SK-N-SH (cell line): ENCODE data around the gene PLOD2. TPM values are rescaled to one million over a fixed set of nuclear protein-coding genes. Genes with fewer than 3 reads are reported as not detected.

Source experiments
- CTCF ChIA-PET: fragments of 300-600, 350-600 bp; formaldehyde crosslinking; extraction: SDS; loops from one replicate; lab custom pipeline; 2021; lab: Yijun Ruan, JAX
- POLR2A ChIA-PET: fragments of 350-600 bp; sonication (Branson Sonifier 250); formaldehyde crosslinking; extraction: SDS; loops from one replicate; lab custom pipeline; 2020; ENCODE audit warnings: antibody characterized with exemption, inconsistent platforms; lab: Yijun Ruan, JAX
- DNase-seq: peaks from one replicate; pipeline ENCODE4 v3.0.0; 2012
- H2AFZ ChIP-seq: fragments of 200-600 bp; sonication (generic); 2 replicates; pipeline ENCODE4 v1.8.1; 2016; ENCODE audit warnings: antibody characterized with exemption, mild to moderate bottlenecking, low read depth
- H3F3A ChIP-seq: fragments of 200-600 bp; sonication (generic); replicated peaks from 2 replicates; pipeline ENCODE3; 2016; ENCODE audit warnings: antibody characterized with exemption, mild to moderate bottlenecking; ENCODE audit not compliant: insufficient read depth
- H3K27ac ChIP-seq, 2 experiments: fragments of 200-500 bp in 1 of 2; fragments of 200-600 bp in 1 of 2; sonication (Bioruptor generic) in 1 of 2; sonication (generic), shearing (Covaris generic) in 1 of 2; 2 replicates each; pipeline versions ENCODE4 v1.5.1 to v1.6.1; 2014 to 2016; ENCODE audit warnings: low read depth in 2 of 2, inconsistent platforms in 1 of 2, low read length in 1 of 2, mild to moderate bottlenecking in 1 of 2, mixed read lengths in 1 of 2
- H3K27me3 ChIP-seq: fragments of 200-600 bp; sonication (generic), shearing (Covaris generic); 2 replicates; pipeline ENCODE4 v1.6.1; 2016; ENCODE audit warnings: mixed run types; ENCODE audit not compliant: insufficient read depth
- H3K36me3 ChIP-seq, 2 experiments: fragments of 200-500 bp in 1 of 2; fragments of 200-600 bp in 1 of 2; sonication (Bioruptor generic) in 1 of 2; sonication (generic) in 1 of 2; replicated peaks in 1 of 2; 2 replicates each; pipeline versions ENCODE3 to v1.5.1; 2014 to 2016; ENCODE audit warnings: low read length in 1 of 2, mild to moderate bottlenecking in 1 of 2; ENCODE audit not compliant: insufficient read depth in 2 of 2, control insufficient read depth in 1 of 2
- H3K4me1 ChIP-seq, 2 experiments: fragments of 200-500 bp in 1 of 2; fragments of 200-600 bp in 1 of 2; sonication (Bioruptor generic) in 1 of 2; sonication (generic), shearing (Covaris generic) in 1 of 2; 2 replicates each; pipeline versions ENCODE4 v1.5.1 to v1.6.1; 2014 to 2016; ENCODE audit warnings: low read depth in 1 of 2, low read length in 1 of 2, mixed run types in 1 of 2; ENCODE audit not compliant: insufficient read depth in 2 of 2, control insufficient read depth in 1 of 2
- H3K4me2 ChIP-seq: fragments of 200-600 bp; sonication (generic), shearing (Covaris generic); 2 replicates; pipeline ENCODE4 v1.6.1; 2017; ENCODE audit warnings: mixed run types
- H3K4me3 ChIP-seq, 2 experiments: fragments of 200-500 bp in 1 of 2; fragments of 200-600 bp in 1 of 2; sonication (Bioruptor generic) in 1 of 2; sonication (generic), shearing (Covaris generic) in 1 of 2; 2 replicates each; pipeline versions ENCODE4 v1.5.1 to v1.8.1; 2014 to 2016; ENCODE audit warnings: low read depth in 2 of 2, inconsistent platforms in 1 of 2, low read length in 1 of 2, mild to moderate bottlenecking in 1 of 2, mixed read lengths in 1 of 2, moderate library complexity in 1 of 2
- H3K79me2 ChIP-seq: fragments of 200-600 bp; sonication (generic); 2 replicates; pipeline ENCODE4 v1.8.1; 2017; ENCODE audit warnings: mild to moderate bottlenecking; ENCODE audit not compliant: insufficient read depth
- H3K9ac ChIP-seq: fragments of 200-600 bp; sonication (generic); 2 replicates; pipeline ENCODE4 v1.6.1; 2017; ENCODE audit warnings: mixed run types
- H3K9me2 ChIP-seq: fragments of 200-600 bp; sonication (generic); 2 replicates; pipeline ENCODE4 v1.6.1; 2017; ENCODE audit warnings: mixed run types
- H3K9me3 ChIP-seq: fragments of 200-600 bp; sonication (generic); 2 replicates; pipeline ENCODE4 v1.6.1; 2017; ENCODE audit warnings: mixed run types, mild to moderate bottlenecking, moderate library complexity
- H4K20me1 ChIP-seq: fragments of 200-600 bp; sonication (generic); 2 replicates; pipeline ENCODE4 v1.6.1; 2017; ENCODE audit warnings: mild to moderate bottlenecking, mixed run types; ENCODE audit not compliant: insufficient read depth
- CHD2 ChIP-seq: fragments of 150-350 bp; IDR thresholded peaks from 2 replicates; pipeline ENCODE4 v1.6.1; 2018; ENCODE audit warnings: low read length; ENCODE audit not compliant: partially characterized antibody
- ELF1 ChIP-seq: IDR thresholded peaks from 2 replicates; pipeline ENCODE4 v1.4.0; 2012
- EZH2phosphoT487 ChIP-seq: fragments of 200-600 bp; sonication (generic); IDR thresholded peaks from 2 replicates; pipeline ENCODE4 v1.6.1; 2017; ENCODE audit warnings: low read depth, mixed run types, mild to moderate bottlenecking, antibody characterized with exemption, moderate library complexity, borderline replicate concordance
- FOXM1 ChIP-seq: IDR thresholded peaks from 2 replicates; pipeline ENCODE4 v1.4.0; 2012; ENCODE audit warnings: low read depth, mild to moderate bottlenecking
- MXI1 ChIP-seq: IDR thresholded peaks from 2 replicates; pipeline ENCODE4 v1.6.1; 2012; ENCODE audit warnings: mild to moderate bottlenecking, low read depth, low read length, improper control_type of control experiment
- RXRA ChIP-seq: IDR thresholded peaks from 2 replicates; pipeline ENCODE4 v1.4.0; 2012; ENCODE audit warnings: low read depth, mild to moderate bottlenecking, borderline replicate concordance
- SIN3A ChIP-seq: IDR thresholded peaks from 2 replicates; pipeline ENCODE4 v1.6.1; 2012; ENCODE audit warnings: low read depth, mild to moderate bottlenecking, low read length, moderate library complexity, borderline replicate concordance
- TEAD4 ChIP-seq: IDR thresholded peaks from 2 replicates; pipeline ENCODE4 v1.4.0; 2012; ENCODE audit warnings: mild to moderate bottlenecking, borderline replicate concordance; ENCODE audit not compliant: insufficient read depth
- YY1 ChIP-seq: IDR thresholded peaks from 2 replicates; pipeline ENCODE4 v1.4.0; 2012; ENCODE audit warnings: low read depth, mild to moderate bottlenecking
- WGBS: methylation state at CpG from one replicate; pipeline ENCODE4 v1.1.6; 2017; ENCODE audit warnings: low lambda C conversion rate; 5-methylcytosine and 5-hydroxymethylcytosine counted together
- polyA plus RNA-seq, 3 experiments: library from polyadenylated mRNA; depleted of rRNA; stranded (reverse); fragments of >200 nt; gene quantifications; 2 replicates each; pipeline ENCODE4 v1.2.3, GENCODE V29; 2012
- TF ChIP-seq, protein P1 (sequence below): fragments of 150-350 bp; IDR thresholded peaks from 2 replicates; pipeline ENCODE4 v1.6.1; 2017; ENCODE audit warnings: antibody characterized with exemption, low read length, low read depth, borderline replicate concordance
- TF ChIP-seq, protein P2 (sequence below): IDR thresholded peaks from 2 replicates; pipeline ENCODE4 v1.4.0; 2012; ENCODE audit warnings: low read depth, borderline replicate concordance

PLOD2 gene
- 0.58 and 0.93 TPM in 2 replicates for polyA plus RNA-seq (2012; rRNA removed)
- polyA plus RNA-seq (2012; cell fraction: cytosol; rRNA removed): 1.2 and 1.5 TPM in 2 replicates
- polyA plus RNA-seq (2012; cell fraction: nucleus; rRNA removed): 0.56 and 1.0 TPM in 2 replicates

DNA sequence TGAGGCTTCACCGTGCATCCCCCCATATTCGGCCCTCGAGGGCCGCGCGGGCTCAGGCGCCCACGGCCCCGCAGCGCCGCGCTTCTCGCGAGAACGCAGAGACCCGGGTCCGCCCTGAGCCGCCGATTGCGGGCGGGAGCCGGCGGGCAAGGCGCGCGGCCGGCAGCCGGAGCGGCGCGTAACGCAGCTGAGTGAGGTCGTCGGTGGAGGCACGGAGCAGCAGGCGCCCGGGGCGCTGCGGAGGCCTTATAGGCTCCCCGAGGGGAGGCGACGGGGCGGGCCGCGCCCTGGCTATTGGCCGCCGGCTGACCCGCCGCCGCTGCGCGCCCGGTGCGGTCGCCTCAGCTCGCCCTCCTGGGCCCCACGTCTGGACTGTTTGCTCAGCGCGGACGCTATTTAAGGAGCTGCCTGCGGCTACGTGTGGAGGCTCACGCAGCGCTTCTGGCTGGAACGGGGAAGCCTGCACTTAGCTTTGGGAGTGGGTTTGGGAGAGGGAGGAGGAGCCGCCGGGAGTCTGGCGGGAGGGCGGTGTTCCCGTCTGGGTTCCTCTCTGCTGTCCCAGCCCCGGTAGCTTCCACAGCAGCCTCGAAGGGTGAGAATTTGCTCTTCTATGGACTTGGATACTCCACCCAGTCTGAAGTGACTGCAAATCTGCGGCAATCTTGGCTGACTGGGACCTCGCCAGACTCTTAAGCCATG is at the start of gene PLOD2:
Gene PLOD2, minus strand, starts transcription at position 221 of the 699 bp plus-strand sequence. Its CDS starts 195 bp downstream, at position 26.
- H3K9me3 ChIP-seq: no peaks in the 10 kb centered on the region
- H3K9ac ChIP-seq: no peak within 1 kb of the TSS; the same call in 1 of the 2 replicates
- no peaks in the 10 kb centered on the region for H4K20me1 ChIP-seq
- ChIA-PET POLR2A (no interaction called here), CTCF (interaction anchor here (1.6 to 1.8 kb wide), 2 partner anchors 28 to 96 kb away, joined by 5 to 6 read pairs; no protein-coding TSS in a partner anchor)
- H3K9me2 ChIP-seq: no peaks in the 10 kb centered on the region
- peak within 1 kb of the TSS; percentile 25 to 37; a peak in 3 of 4 replicates for H3K4me3 ChIP-seq
- H3K27ac ChIP-seq: no peak within 1 kb of the TSS
- peak within 1 kb of the TSS; percentile 2; the same call in 1 of the 2 replicates for H2AFZ ChIP-seq
- TF ChIP-seq, protein P1, sequence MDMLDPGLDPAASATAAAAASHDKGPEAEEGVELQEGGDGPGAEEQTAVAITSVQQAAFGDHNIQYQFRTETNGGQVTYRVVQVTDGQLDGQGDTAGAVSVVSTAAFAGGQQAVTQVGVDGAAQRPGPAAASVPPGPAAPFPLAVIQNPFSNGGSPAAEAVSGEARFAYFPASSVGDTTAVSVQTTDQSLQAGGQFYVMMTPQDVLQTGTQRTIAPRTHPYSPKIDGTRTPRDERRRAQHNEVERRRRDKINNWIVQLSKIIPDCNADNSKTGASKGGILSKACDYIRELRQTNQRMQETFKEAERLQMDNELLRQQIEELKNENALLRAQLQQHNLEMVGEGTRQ: no peak
- TF ChIP-seq FOXM1 (no peak), CHD2 (peak; percentile 71), EZH2phosphoT487 (no peak)
- TF ChIP-seq, protein P2, sequence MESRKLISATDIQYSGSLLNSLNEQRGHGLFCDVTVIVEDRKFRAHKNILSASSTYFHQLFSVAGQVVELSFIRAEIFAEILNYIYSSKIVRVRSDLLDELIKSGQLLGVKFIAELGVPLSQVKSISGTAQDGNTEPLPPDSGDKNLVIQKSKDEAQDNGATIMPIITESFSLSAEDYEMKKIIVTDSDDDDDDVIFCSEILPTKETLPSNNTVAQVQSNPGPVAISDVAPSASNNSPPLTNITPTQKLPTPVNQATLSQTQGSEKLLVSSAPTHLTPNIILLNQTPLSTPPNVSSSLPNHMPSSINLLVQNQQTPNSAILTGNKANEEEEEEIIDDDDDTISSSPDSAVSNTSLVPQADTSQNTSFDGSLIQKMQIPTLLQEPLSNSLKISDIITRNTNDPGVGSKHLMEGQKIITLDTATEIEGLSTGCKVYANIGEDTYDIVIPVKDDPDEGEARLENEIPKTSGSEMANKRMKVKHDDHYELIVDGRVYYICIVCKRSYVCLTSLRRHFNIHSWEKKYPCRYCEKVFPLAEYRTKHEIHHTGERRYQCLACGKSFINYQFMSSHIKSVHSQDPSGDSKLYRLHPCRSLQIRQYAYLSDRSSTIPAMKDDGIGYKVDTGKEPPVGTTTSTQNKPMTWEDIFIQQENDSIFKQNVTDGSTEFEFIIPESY: 0 out of 2 replicates have a peak, but pooled peaks have one; percentile 21
- peaks cover 33% of the 10 kb centered on the region for H3K27me3 ChIP-seq
- H3K36me3 ChIP-seq: no peaks in the 10 kb centered on the region
- WGBS: 2% methylated on average over 8 of the region's 74 CpGs
- H3K79me2 ChIP-seq: no peaks in the 10 kb centered on the region
- H3K4me2 ChIP-seq: peak within 1 kb of the TSS; percentile 66
- peaks cover 4% of the 10 kb centered on the region for H3F3A ChIP-seq
- no peaks in the 10 kb centered on the region; a peak in 2 of 4 replicates for H3K4me1 ChIP-seq
- DNase-seq: peak; percentile 54

DNA sequence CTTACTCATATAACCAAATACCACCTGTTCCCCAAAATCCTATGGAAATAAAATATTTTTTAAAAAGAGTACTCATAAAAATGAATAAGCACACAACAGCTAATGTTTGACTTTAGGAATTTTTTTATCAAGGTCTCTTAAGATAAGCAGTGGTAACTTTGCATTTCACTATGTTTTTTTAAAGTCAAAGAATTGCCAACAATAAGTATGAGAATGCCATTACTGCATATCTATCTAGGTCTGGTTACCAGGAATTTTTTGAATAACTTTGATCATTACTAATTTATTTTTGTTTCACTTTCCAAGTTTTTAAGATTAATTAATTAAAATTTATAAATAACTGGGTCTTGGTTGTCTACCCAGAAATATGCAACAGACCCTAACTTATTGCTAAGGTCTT is 48.4 kb upstream of the PLOD2 start:
- Histone ChIP-seq H3K27ac (no peak overlapping the region), H3K4me3 (no peak overlapping the region), H3K79me2 (no peaks in the 10 kb centered on the region), H3K36me3 (no peaks in the 10 kb centered on the region), H3K27me3 (no peaks in the 10 kb centered on the region), H3K4me1 (no peaks in the 10 kb centered on the region), H3K4me2 (no peak overlapping the region), H2AFZ (no peak overlapping the region), H3K9me2 (no peaks in the 10 kb centered on the region), H3K9ac (no peak overlapping the region), H3F3A (no peaks in the 10 kb centered on the region), H3K9me3 (no peaks in the 10 kb centered on the region), H4K20me1 (no peaks in the 10 kb centered on the region)
- ChIA-PET CTCF (no interaction called here), POLR2A (no interaction called here)
- no peak for TF ChIP-seq EZH2phosphoT487
- DNase-seq: no peak

DNA sequence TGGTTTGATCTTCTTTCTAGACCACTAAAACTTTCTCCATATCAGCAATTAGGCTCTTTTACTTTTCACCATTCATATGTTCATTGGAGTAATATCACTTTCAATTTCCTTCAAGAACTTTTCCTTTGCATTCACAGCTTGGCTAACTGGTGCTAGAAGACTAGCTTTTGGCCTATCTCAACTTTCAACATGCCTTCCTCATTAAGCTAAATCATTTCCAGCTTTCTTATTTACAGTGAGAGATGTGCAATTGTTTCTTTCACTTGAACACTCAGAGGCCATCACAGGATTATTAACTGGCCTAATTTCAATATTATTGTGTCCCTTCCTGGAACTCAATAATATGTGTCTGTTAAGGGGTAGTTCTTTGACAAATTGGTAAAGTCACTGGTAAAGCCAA is 42.8 kb upstream of the PLOD2 start:
- TF ChIP-seq MXI1: no peak
- TF ChIP-seq YY1: no peak
- TF ChIP-seq ELF1: no peak
- no peak for TF ChIP-seq CHD2
- no peak for TF ChIP-seq RXRA
- TF ChIP-seq SIN3A: no peak
- TF ChIP-seq TEAD4: no peak
- ChIA-PET CTCF (interaction anchor here (0.9 to 2.5 kb wide), 4 partner anchors 15 to 138 kb away, joined by 3 to 9 read pairs (median 3); no protein-coding TSS in a partner anchor), POLR2A (no interaction called here)
- no peaks in the 10 kb centered on the region for H3K79me2 ChIP-seq
- no peaks in the 10 kb centered on the region for H3K27me3 ChIP-seq
- no peak overlapping the region for H2AFZ ChIP-seq
- no peak overlapping the region for H3K27ac ChIP-seq
- H3K4me2 ChIP-seq: no peak overlapping the region
- no peaks in the 10 kb centered on the region for H3K9me3 ChIP-seq
- H4K20me1 ChIP-seq: no peaks in the 10 kb centered on the region
- no peaks in the 10 kb centered on the region for H3K9me2 ChIP-seq
- H3F3A ChIP-seq: no peaks in the 10 kb centered on the region
- DNase-seq: no peak
- no peaks in the 10 kb centered on the region for H3K36me3 ChIP-seq
- H3K9ac ChIP-seq: no peak overlapping the region
- no peak overlapping the region for H3K4me3 ChIP-seq
- H3K4me1 ChIP-seq: no peaks in the 10 kb centered on the region
